Testis (tissue), 3 donors: ENCODE data around the gene GAK. TPM values are rescaled to one million over a fixed set of nuclear protein-coding genes. Genes with fewer than 3 reads are reported as not detected.
"Not testable (repeated sequence)": the region's sequence is repeated elsewhere in the genome, so short reads cannot be mapped to it uniquely, and the experiment has no call there.

Experiments used
- DNase-seq: peaks from one replicate; pipeline ENCODE4 v3.0.0-alpha.2; 2019
- H3K27ac ChIP-seq, 2 donors: fragments of 200-600 bp; sonication (generic); one replicate each; pipeline ENCODE4 v1.5.1; 2019
- H3K27me3 ChIP-seq: fragments of 200-600 bp; sonication (generic); one replicate; pipeline ENCODE4 v1.5.1; 2019
- H3K36me3 ChIP-seq: fragments of 200-600 bp; sonication (generic); one replicate; pipeline ENCODE4 v1.5.1; 2017; ENCODE audit warnings: low read depth; ENCODE audit errors: missing control alignments
- H3K4me1 ChIP-seq: fragments of 200-600 bp; sonication (generic); one replicate; pipeline ENCODE4 v1.5.1; 2019
- H3K4me3 ChIP-seq, 2 donors: fragments of 200-600 bp; sonication (generic); one replicate each; pipeline ENCODE4 v1.5.1; 2017 to 2019
- H3K9me3 ChIP-seq: fragments of 200-600 bp; sonication (generic); one replicate; pipeline ENCODE4 v1.5.1; 2017
- CTCF ChIP-seq, 3 experiments: fragments of 450-650 bp in 2 of 3; fragments of 200-600 bp in 1 of 3; sonication (generic) in 1 of 3; IDR thresholded peaks; one replicate each; pipeline ENCODE4 v1.5.1; 2016 to 2019; ENCODE audit warnings: antibody characterized with exemption in 3 of 3, mild to moderate bottlenecking in 2 of 3, moderate library complexity in 1 of 3
- POLR2A ChIP-seq: fragments of 450-650 bp; IDR thresholded peaks from one replicate; pipeline ENCODE4 v1.6.1; 2017; ENCODE audit warnings: antibody characterized with exemption, mild to moderate bottlenecking, moderate library complexity
- WGBS, 2 donors: methylation state at CpG; one replicate each; pipeline ENCODE4 v1.1.5; 2018; 5-methylcytosine and 5-hydroxymethylcytosine counted together
- intact Hi-C: fragments of 100-400 bp; cut with DNase I; formaldehyde crosslinking; loops from one replicate; pipeline ENCODE4 v1.15.1; 2023; ENCODE audit warnings: low total_unique reads
- polyA plus RNA-seq: library from polyadenylated mRNA; stranded (reverse); fragments of 350-450 nt; fragmentation: Illumina TruSeq; extraction: RNeasy Lipid Tissue Mini Kit (QIAGEN cat#74804); gene quantifications from one replicate; pipeline ENCODE4 v1.2.3, GENCODE V29; 2014; ENCODE audit warnings: low read depth, low replicate concordance; ENCODE audit not compliant: insufficient read depth
- total RNA-seq, 2 donors: library from RNA; depleted of rRNA; stranded (reverse); fragments of >200 nt; gene quantifications; one replicate each; pipeline ENCODE4 v1.2.3, GENCODE V29; 2016

GAK gene
- total and polyA plus RNA-seq, 3 donors from 2014 or later: 130 to 229 (median 226) TPM

- Histone ChIP-seq H3K27ac (no peak overlapping the region), H3K36me3 (no peaks in the 10 kb centered on the region), H3K9me3 (no peaks in the 10 kb centered on the region), H3K4me3 (no peak overlapping the region), H3K4me1 (no peaks in the 10 kb centered on the region), H3K27me3 (no peaks in the 10 kb centered on the region)
- DNase-seq: no peak
- no peak for TF ChIP-seq CTCF (IDR thresholded peaks at IDR 0.05)
- no peak for TF ChIP-seq POLR2A
- intact Hi-C loops: no loop called here
- WGBS, 2 donors: 85 to 90% methylated on average over 14 of the region's 14 CpGs
These were observed 117.7 kb downstream of the GAK start for GRCh38 chr4:814312-814850.

- no peak for DNase-seq
- no peaks in the 10 kb centered on the region for H3K27me3 ChIP-seq
- 69 to 70% methylated on average over 10 of the region's 10 CpGs for WGBS, 2 donors
These were observed 118.2 kb downstream of the GAK start for GRCh38 chr4:813900-814299.

GRCh38 chr4:808860-809570, 123.1 kb downstream of the GAK start:
- H3K4me3 ChIP-seq: no peak overlapping the region
- DNase-seq: no peak
- 72 to 78% methylated on average over 29 to 30 of the region's 30 CpGs for WGBS, 2 donors
- intact Hi-C loops: no loop called here
- no peaks in the 10 kb centered on the region for H3K4me1 ChIP-seq
- H3K9me3 ChIP-seq: no peaks in the 10 kb centered on the region
- H3K36me3 ChIP-seq: no peaks in the 10 kb centered on the region
- no peaks in the 10 kb centered on the region for H3K27me3 ChIP-seq
- TF ChIP-seq CTCF (IDR thresholded peaks at IDR 0.05) (no peak), POLR2A (no peak)
- H3K27ac ChIP-seq: no peak overlapping the region

More at GRCh38 chr4:813900-814299, 118.2 kb downstream of the GAK start:
- no peak for TF ChIP-seq POLR2A
- no peak for TF ChIP-seq CTCF (IDR thresholded peaks at IDR 0.05)
- H3K36me3 ChIP-seq: no peaks in the 10 kb centered on the region
- no peaks in the 10 kb centered on the region for H3K9me3 ChIP-seq
- no peak overlapping the region for H3K27ac ChIP-seq
- no peak overlapping the region for H3K4me3 ChIP-seq
- H3K4me1 ChIP-seq: no peaks in the 10 kb centered on the region
- intact Hi-C loops: no loop called here

GRCh38 chr4:807792-808191, 124.3 kb downstream of the GAK start:
- Histone ChIP-seq H3K27me3 (no peaks in the 10 kb centered on the region), H3K4me3 (no peak overlapping the region), H3K9me3 (no peaks in the 10 kb centered on the region), H3K36me3 (no peaks in the 10 kb centered on the region), H3K4me1 (no peaks in the 10 kb centered on the region), H3K27ac (no peak overlapping the region)
- no peak for DNase-seq
- TF ChIP-seq POLR2A: no peak
- TF ChIP-seq CTCF (IDR thresholded peaks at IDR 0.05): no peak
- intact Hi-C loops: no loop called here
- 87 to 89% methylated on average over 5 of the region's 5 CpGs for WGBS, 2 donors

GRCh38 chr4:806979-807378, 125.1 kb downstream of the GAK start:
- DNase-seq, intact Hi-C loops, H3K27me3 ChIP-seq, H3K36me3 ChIP-seq, H3K4me1 ChIP-seq, H3K9me3 ChIP-seq, H3K4me3 ChIP-seq, H3K27ac ChIP-seq: not testable (repeated sequence)
- WGBS, 2 donors: 84 to 93% methylated on average over 4 of the region's 4 CpGs
